Measurements from ENCODE around the gene SGMS1. TPM values are rescaled to one million over a fixed set of nuclear protein-coding genes. Genes with fewer than 3 reads are reported as not detected.

The SGMS1 gene
- 62.4 and 142 TPM in 2 replicates for total RNA-seq

GRCh38 chr10:50623663-50624412, at the start of gene SGMS1:
Gene SGMS1, minus strand, starts transcription at chr10:50623956. Its CDS starts 279,842 bp downstream, at chr10:50344114.

Small RNAs within 50 kb of the gene (small RNA-seq; reads per million reads assigned to genes)
- gene RNU7-107P: not detected

Other genes starting within 250 kb of the SGMS1 start
- 3.1 and 7.7 TPM in 2 replicates for gene ASAH2B, start 116.0 kb upstream of the SGMS1 start, total RNA-seq